Measurements from ENCODE around the gene RAB25. TPM values are rescaled to one million over a fixed set of nuclear protein-coding genes. Genes with fewer than 3 reads are reported as not detected.

The RAB25 gene
- total and polyA plus RNA-seq, 2 of the 13 experiments (the other 11 are each of a cell fraction or from before 2014, with no cell fraction given) = 0.20 to 0.22 TPM

DNA sequence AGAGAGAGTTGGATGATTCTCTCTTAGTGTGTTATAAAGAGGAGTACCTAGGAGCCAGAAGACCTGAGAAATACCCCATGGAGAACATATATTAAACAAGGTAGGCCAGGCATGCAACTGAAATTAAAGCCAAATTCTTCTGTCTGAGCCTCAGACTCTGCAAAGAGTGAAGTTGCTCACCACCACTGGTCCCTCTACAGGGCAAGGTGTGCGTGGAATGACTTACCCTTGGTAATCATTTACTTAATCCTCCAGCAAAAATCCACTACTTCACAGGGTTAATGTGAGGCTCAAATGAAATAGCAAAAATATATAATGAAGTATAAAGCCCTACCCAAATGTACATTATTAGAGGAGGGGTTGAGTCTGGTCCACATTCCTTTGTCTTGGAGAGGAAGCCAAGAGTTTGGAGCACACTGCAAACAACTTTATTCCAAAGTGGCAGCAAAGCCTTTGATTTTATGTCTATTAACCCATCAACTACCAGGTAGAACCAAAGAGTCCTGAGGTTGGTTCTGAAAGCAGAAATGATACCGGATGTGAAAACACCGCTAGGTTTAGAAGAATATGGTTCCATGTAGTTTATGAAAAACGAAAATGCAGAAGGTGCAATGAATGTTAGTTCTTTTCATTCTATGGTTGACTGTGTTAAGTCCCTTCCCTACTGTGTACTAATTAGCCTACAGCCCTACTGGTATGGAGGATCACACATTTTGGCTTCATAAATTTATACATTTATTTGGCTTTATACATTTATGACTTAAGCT is 48.7 kb upstream of the RAB25 start:
- no peak overlapping the region for H3K4me3 ChIP-seq (replicated peaks in 1 of 3; ENCODE audit: insufficient read depth in 1 of 3, low read depth in 2 of 3, low read length in 3 of 3)
- TSS peak; percentile 17 for BruUV-seq (replicated peaks)
- no peaks in the 10 kb centered on the region for H3K79me2 ChIP-seq (ENCODE audit: insufficient read depth, low read length)
- TF ChIP-seq ZNF652 (CRISPR knock-in tag; IDR thresholded peaks at IDR 0.05; ENCODE audit: borderline replicate concordance, low read depth) (0 out of 2 replicates have a peak, but pooled peaks have one; percentile 23), JUNB (CRISPR knock-in tag; IDR thresholded peaks at IDR 0.05; ENCODE audit: borderline replicate concordance) (no peak)
- POLR2A ChIA-PET = no interaction called here
- no peaks in the 10 kb centered on the region for H4K20me1 ChIP-seq (ENCODE audit: insufficient read depth, low read length)
- H3K27ac ChIP-seq (ENCODE audit: extremely low read length, insufficient read depth, low read length) = no peak overlapping the region
- peaks cover 14 to 54% of the 10 kb centered on the region in 2 experiments for H3K36me3 ChIP-seq (replicated peaks in 1 of 2; ENCODE audit: control insufficient read depth in 1 of 2, insufficient read depth in 2 of 2, low read length in 2 of 2)
- intact Hi-C loops (cut with micrococcal nuclease; ENCODE audit: unreplicated experiment) (no loop called here), in situ Hi-C loops (cut with HindIII; ENCODE audit: extremely low pct_ligation_motif_present, low pct_unique_long_range_greater_than_20kb) (no loop called here)
- no peak for FAIRE-seq
- H3K4me2 ChIP-seq (ENCODE audit: low read depth, low read length) = no peak overlapping the region
- peaks cover 15% of the 10 kb centered on the region for H3K4me1 ChIP-seq (ENCODE audit: insufficient read depth, low read length)
- H3K9me3 ChIP-seq (ENCODE audit: low read length) = no peaks in the 10 kb centered on the region
- CTCF ChIA-PET (ENCODE audit: low intra/inter-chr PET ratio, low total read pairs) = no interaction called here
- peak; percentile 28; the same call in 1 of the 3 replicates for ATAC-seq
- 92% methylated on average over 4 of the region's 4 CpGs for WGBS (ENCODE audit: low lambda C conversion rate)
- no peaks in the 10 kb centered on the region for H3K27me3 ChIP-seq (ENCODE audit: control insufficient read depth in 1 of 2, insufficient read depth in 2 of 2, low read length in 2 of 2)
- no peak overlapping the region for H3K9ac ChIP-seq (ENCODE audit: insufficient read depth, low read depth, low read length)
- no peak for DNase-seq (ENCODE audit: low spot score)
- no peak overlapping the region for H2AFZ ChIP-seq (ENCODE audit: low read length)

DNA sequence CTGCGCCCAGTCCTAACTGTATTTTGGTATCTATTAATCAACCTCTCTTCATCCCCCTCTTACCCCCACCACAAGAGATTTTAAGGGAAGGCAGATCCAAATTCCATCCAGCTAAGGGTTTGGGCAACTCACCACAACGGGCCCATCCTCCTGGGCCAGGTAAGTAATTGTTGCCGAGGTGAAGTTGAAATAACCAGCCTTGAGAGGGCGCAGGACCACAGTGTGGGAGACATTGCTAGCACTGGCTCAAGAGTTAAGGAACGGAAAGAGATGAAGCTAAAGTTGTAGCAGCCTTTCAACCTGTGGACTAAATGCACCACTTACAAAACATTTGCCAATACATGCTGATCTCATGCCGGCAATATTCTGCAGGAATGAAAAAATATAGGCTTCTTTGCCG is 46.1 kb upstream of the RAB25 start:
- H3K27me3 ChIP-seq (ENCODE audit: control insufficient read depth in 1 of 2, insufficient read depth in 2 of 2, low read length in 2 of 2) = no peaks in the 10 kb centered on the region; a peak in 1 of 5 replicates
- WGBS (ENCODE audit: low lambda C conversion rate) = 97% methylated on average over 7 of the region's 7 CpGs
- H2AFZ ChIP-seq (ENCODE audit: low read length) = no peak overlapping the region
- CTCF ChIA-PET (ENCODE audit: low intra/inter-chr PET ratio, low total read pairs) = no interaction called here
- DNase-seq (ENCODE audit: low spot score) (no peak), ATAC-seq (no peak), FAIRE-seq (no peak)
- in situ Hi-C loops (cut with HindIII; ENCODE audit: extremely low pct_ligation_motif_present, low pct_unique_long_range_greater_than_20kb) (no loop called here), intact Hi-C loops (cut with micrococcal nuclease; ENCODE audit: unreplicated experiment) (no loop called here)
- no TSS peak for BruUV-seq (replicated peaks)
- TF ChIP-seq ZNF10 (CRISPR knock-in tag; IDR thresholded peaks at IDR 0.05; ENCODE audit: borderline replicate concordance, low read depth) (no peak), JUND (CRISPR knock-in tag; IDR thresholded peaks at IDR 0.05) (no peak), ZNF230 (CRISPR knock-in tag; IDR thresholded peaks at IDR 0.05) (no peak), ZFY (CRISPR knock-in tag; IDR thresholded peaks at IDR 0.05) (no peak), MAFK (conservative IDR thresholded peaks at IDR 0.05 in 1 of 2, IDR thresholded peaks at IDR 0.05 in 1 of 2; ENCODE audit: low read length in 2 of 2) (no peak), STAT5B (CRISPR knock-in tag; IDR thresholded peaks at IDR 0.05) (no peak), ADNP (CRISPR knock-in tag; IDR thresholded peaks at IDR 0.05) (no peak)
- H3K4me3 ChIP-seq (replicated peaks in 1 of 3; ENCODE audit: insufficient read depth in 1 of 3, low read depth in 2 of 3, low read length in 3 of 3) = no peak overlapping the region
- H3K79me2 ChIP-seq (ENCODE audit: insufficient read depth, low read length) = peaks cover 10% of the 10 kb centered on the region
- no peak overlapping the region for H3K9ac ChIP-seq (ENCODE audit: insufficient read depth, low read depth, low read length)
- H3K4me1 ChIP-seq (ENCODE audit: insufficient read depth, low read length) = peaks cover 10% of the 10 kb centered on the region
- H3K9me3 ChIP-seq (ENCODE audit: low read length) = no peaks in the 10 kb centered on the region
- POLR2A ChIA-PET = interaction anchor here (0.7 kb wide), 1 partner anchor 29 kb away, joined by 4 read pairs; no protein-coding TSS in a partner anchor
- H3K4me2 ChIP-seq (ENCODE audit: low read depth, low read length) = no peak overlapping the region
- peaks cover 12 to 51% of the 10 kb centered on the region in 2 experiments for H3K36me3 ChIP-seq (replicated peaks in 1 of 2; ENCODE audit: control insufficient read depth in 1 of 2, insufficient read depth in 2 of 2, low read length in 2 of 2)
- no peak overlapping the region for H3K27ac ChIP-seq (ENCODE audit: extremely low read length, insufficient read depth, low read length)
- H4K20me1 ChIP-seq (ENCODE audit: insufficient read depth, low read length) = no peaks in the 10 kb centered on the region
